ENCODE data around the gene OR52N4.

The OR52N4 gene

DNA sequence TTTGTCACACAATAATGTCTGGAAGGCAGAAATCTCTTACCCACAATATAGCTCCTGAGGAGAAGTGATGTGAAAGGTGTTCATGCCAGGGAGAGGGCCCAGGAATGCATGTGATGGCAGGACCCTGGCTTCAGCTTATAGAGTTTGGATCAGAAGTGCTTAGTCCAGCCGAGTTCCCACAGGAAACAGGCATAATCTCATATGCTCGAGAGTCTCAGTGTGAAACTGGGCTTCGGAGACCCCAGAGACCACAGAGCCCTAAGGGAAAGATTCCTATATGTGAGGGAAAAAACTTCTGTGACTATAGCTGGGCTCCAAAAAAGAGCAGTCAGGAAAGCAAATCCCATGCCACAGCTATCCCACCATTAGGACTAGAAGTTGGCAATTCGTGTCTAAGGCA is 29.2 kb downstream of the OR52N4 start, which contains the start of gene OR52N5:
TSS of gene OR52N5 (minus strand) at position 101 of the 400 bp plus-strand sequence. CDS start 4,721 bp downstream, outside the sequence.
- Histone ChIP-seq H3K79me1 (ENCODE audit: low read depth, low read length) (peaks cover 2% of the 10 kb centered on the region), H2BK120ac (ENCODE audit: low read depth, low read length) (no peak within 1 kb of the TSS), H2AK5ac (ENCODE audit: low read depth, low read length) (no peak within 1 kb of the TSS), H2BK15ac (ENCODE audit: low read length) (no peak within 1 kb of the TSS), H3K18ac (ENCODE audit: low read length) (no peak within 1 kb of the TSS), H3K23ac (ENCODE audit: low read depth, low read length, poor library complexity) (no peak within 1 kb of the TSS), H3K4me3 (ENCODE audit: low read length in 2 of 2) (no peak within 1 kb of the TSS), H3K9me3 (replicated peaks in 1 of 2; ENCODE audit: control insufficient read depth in 2 of 2, insufficient read depth in 1 of 2, low read depth in 1 of 2, low read length in 2 of 2) (no peaks in the 10 kb centered on the region), H3K9ac (ENCODE audit: low read depth, low read length, poor library complexity) (no peak within 1 kb of the TSS), H4K91ac (ENCODE audit: low read depth, low read length, poor library complexity) (no peak within 1 kb of the TSS), H3K4me2 (ENCODE audit: insufficient read depth, low read length, poor library complexity, severe bottlenecking) (no peak within 1 kb of the TSS), H2AFZ (ENCODE audit: low read length) (no peak within 1 kb of the TSS), H4K8ac (ENCODE audit: low read depth, low read length) (no peak within 1 kb of the TSS), H3K36me3 (replicated peaks in 1 of 2; ENCODE audit: control insufficient read depth in 2 of 2, insufficient read depth in 2 of 2, low read length in 2 of 2) (no peaks in the 10 kb centered on the region), H3K14ac (ENCODE audit: low read length) (no peak within 1 kb of the TSS), H3K27me3 (ENCODE audit: control insufficient read depth in 3 of 3, insufficient read depth in 3 of 3, low read depth in 1 of 3, low read length in 3 of 3) (no peaks in the 10 kb centered on the region), H3K27ac (replicated peaks; ENCODE audit: low read length) (no peak within 1 kb of the TSS), H2BK12ac (ENCODE audit: low read length) (no peak within 1 kb of the TSS), H3K4me1 (ENCODE audit: control insufficient read depth in 2 of 2, insufficient read depth in 1 of 2, low read depth in 1 of 2, low read length in 2 of 2) (no peaks in the 10 kb centered on the region), H3K4ac (ENCODE audit: low read length) (no peak within 1 kb of the TSS), H2BK5ac (ENCODE audit: low read length) (no peak within 1 kb of the TSS)
- WGBS, 2 donors (ENCODE audit: extremely low coverage in 2 of 2, insufficient read length in 2 of 2, insufficient replicate concordance in 1 of 2): no CpG with 5 or more reads among the region's 4 CpGs
- DNase-seq (ENCODE audit: low spot score): no peak

DNA sequence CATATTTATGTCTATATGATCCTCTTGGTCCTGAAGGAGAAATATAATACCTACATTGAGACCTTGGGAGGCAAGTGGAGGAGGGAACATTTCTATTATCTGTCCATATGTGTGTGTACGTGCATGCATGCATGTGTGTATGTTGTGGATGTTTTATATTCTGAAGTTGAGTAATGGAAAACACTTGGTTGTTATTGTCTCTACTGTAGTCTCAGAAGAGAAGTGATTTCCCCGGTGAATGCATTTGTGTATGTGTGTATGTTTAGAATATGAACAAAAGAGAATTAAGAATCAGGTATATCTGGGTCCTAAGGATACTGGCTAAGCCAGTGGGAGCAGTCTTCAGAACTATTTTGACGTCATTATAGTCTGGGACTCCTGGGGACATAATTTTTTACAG is 37.1 kb downstream of the OR52N4 start, which contains the start of gene OR52N1:
TSS of gene OR52N1 (minus strand) at position 101 of the 400 bp plus-strand sequence. CDS start 2,449 bp downstream, outside the sequence.
- Histone ChIP-seq H3K36me3 (replicated peaks in 1 of 2; ENCODE audit: control insufficient read depth in 2 of 2, insufficient read depth in 2 of 2, low read length in 2 of 2) (no peaks in the 10 kb centered on the region), H3K14ac (ENCODE audit: low read length) (no peak within 1 kb of the TSS), H3K4me3 (ENCODE audit: low read length in 2 of 2) (no peak within 1 kb of the TSS), H3K4me1 (ENCODE audit: control insufficient read depth in 2 of 2, insufficient read depth in 1 of 2, low read depth in 1 of 2, low read length in 2 of 2) (no peaks in the 10 kb centered on the region), H3K9ac (ENCODE audit: low read depth, low read length, poor library complexity) (no peak within 1 kb of the TSS), H3K9me3 (replicated peaks in 1 of 2; ENCODE audit: control insufficient read depth in 2 of 2, insufficient read depth in 1 of 2, low read depth in 1 of 2, low read length in 2 of 2) (no peaks in the 10 kb centered on the region), H3K79me1 (ENCODE audit: low read depth, low read length) (no peaks in the 10 kb centered on the region), H2AFZ (ENCODE audit: low read length) (no peak within 1 kb of the TSS), H3K18ac (ENCODE audit: low read length) (no peak within 1 kb of the TSS), H4K8ac (ENCODE audit: low read depth, low read length) (no peak within 1 kb of the TSS), H4K91ac (ENCODE audit: low read depth, low read length, poor library complexity) (no peak within 1 kb of the TSS), H2BK15ac (ENCODE audit: low read length) (no peak within 1 kb of the TSS), H3K27ac (replicated peaks; ENCODE audit: low read length) (no peak within 1 kb of the TSS), H2BK5ac (ENCODE audit: low read length) (no peak within 1 kb of the TSS), H2AK5ac (ENCODE audit: low read depth, low read length) (no peak within 1 kb of the TSS), H3K4me2 (ENCODE audit: insufficient read depth, low read length, poor library complexity, severe bottlenecking) (no peak within 1 kb of the TSS), H2BK12ac (ENCODE audit: low read length) (no peak within 1 kb of the TSS), H3K4ac (ENCODE audit: low read length) (no peak within 1 kb of the TSS), H3K23ac (ENCODE audit: low read depth, low read length, poor library complexity) (no peak within 1 kb of the TSS), H3K27me3 (ENCODE audit: control insufficient read depth in 3 of 3, insufficient read depth in 3 of 3, low read depth in 1 of 3, low read length in 3 of 3) (no peaks in the 10 kb centered on the region), H2BK120ac (ENCODE audit: low read depth, low read length) (no peak within 1 kb of the TSS)
- WGBS, 2 donors (ENCODE audit: extremely low coverage in 2 of 2, insufficient read length in 2 of 2, insufficient replicate concordance in 1 of 2): no CpG with 5 or more reads among the region's 3 CpGs
- DNase-seq (ENCODE audit: low spot score): no peak

DNA sequence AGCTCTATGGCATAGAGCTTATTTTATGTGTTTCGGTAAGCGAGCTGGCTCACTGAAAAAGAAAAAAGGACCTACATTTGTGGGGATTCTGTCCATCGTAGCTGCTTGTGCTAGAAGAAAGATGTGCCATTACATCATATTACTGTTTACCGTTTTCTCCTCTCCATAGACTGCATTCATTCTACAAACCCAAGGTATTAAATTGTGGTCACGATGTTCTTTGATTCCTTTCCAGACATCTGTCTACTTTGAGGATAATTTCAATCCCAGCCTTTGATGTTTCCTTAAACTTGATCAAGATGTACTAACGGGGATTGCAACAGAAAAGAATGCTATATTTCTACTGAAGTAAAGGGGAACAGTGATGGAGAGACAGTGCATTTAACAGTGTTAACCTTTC is 42.5 kb downstream of the OR52N4 start:
- Histone ChIP-seq H3K27ac (replicated peaks; ENCODE audit: low read length) (no peak overlapping the region), H3K9me3 (replicated peaks in 1 of 2; ENCODE audit: control insufficient read depth in 2 of 2, insufficient read depth in 1 of 2, low read depth in 1 of 2, low read length in 2 of 2) (no peaks in the 10 kb centered on the region), H3K4me3 (ENCODE audit: low read length in 2 of 2) (no peak overlapping the region), H3K79me1 (ENCODE audit: low read depth, low read length) (no peaks in the 10 kb centered on the region), H3K23ac (ENCODE audit: low read depth, low read length, poor library complexity) (no peak overlapping the region), H3K4me1 (ENCODE audit: control insufficient read depth in 2 of 2, insufficient read depth in 1 of 2, low read depth in 1 of 2, low read length in 2 of 2) (no peaks in the 10 kb centered on the region), H2BK120ac (ENCODE audit: low read depth, low read length) (no peak overlapping the region), H4K91ac (ENCODE audit: low read depth, low read length, poor library complexity) (no peak overlapping the region), H2AFZ (ENCODE audit: low read length) (no peak overlapping the region), H3K27me3 (ENCODE audit: control insufficient read depth in 3 of 3, insufficient read depth in 3 of 3, low read depth in 1 of 3, low read length in 3 of 3) (no peaks in the 10 kb centered on the region), H3K36me3 (replicated peaks in 1 of 2; ENCODE audit: control insufficient read depth in 2 of 2, insufficient read depth in 2 of 2, low read length in 2 of 2) (no peaks in the 10 kb centered on the region), H3K9ac (ENCODE audit: low read depth, low read length, poor library complexity) (no peak overlapping the region), H2BK15ac (ENCODE audit: low read length) (no peak overlapping the region), H2AK5ac (ENCODE audit: low read depth, low read length) (no peak overlapping the region), H2BK5ac (ENCODE audit: low read length) (no peak overlapping the region), H3K4ac (ENCODE audit: low read length) (no peak overlapping the region), H4K8ac (ENCODE audit: low read depth, low read length) (no peak overlapping the region), H3K14ac (ENCODE audit: low read length) (no peak overlapping the region), H3K18ac (ENCODE audit: low read length) (no peak overlapping the region), H3K4me2 (ENCODE audit: insufficient read depth, low read length, poor library complexity, severe bottlenecking) (no peak overlapping the region), H2BK12ac (ENCODE audit: low read length) (no peak overlapping the region)
- no peak for DNase-seq (ENCODE audit: low spot score)
- no CpG with 5 or more reads among the region's 6 CpGs for WGBS, 2 donors (ENCODE audit: extremely low coverage in 2 of 2, insufficient read length in 2 of 2, insufficient replicate concordance in 1 of 2)

DNA sequence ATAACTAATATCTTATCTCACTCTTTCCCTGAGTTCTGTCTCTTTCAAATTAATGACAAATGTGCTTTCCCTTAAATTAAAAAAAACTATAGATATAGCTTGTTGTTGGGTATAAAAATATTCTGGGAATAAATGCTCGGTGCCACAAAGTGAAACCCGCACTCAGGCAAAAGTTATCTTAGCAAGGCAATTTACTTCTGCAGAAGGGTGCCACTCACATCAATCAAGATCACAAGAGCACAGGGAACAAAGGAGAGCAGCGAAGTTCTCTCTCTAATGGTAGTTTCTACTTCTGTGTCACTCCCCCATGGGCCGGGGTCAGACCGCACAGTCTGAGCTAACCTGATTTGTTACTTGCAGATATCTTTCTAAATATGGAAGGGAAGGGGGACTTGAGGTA is 49.9 kb downstream of the OR52N4 start:
- no CpG with 5 or more reads among the region's 5 CpGs for WGBS, 2 donors (ENCODE audit: extremely low coverage in 2 of 2, insufficient read length in 2 of 2, insufficient replicate concordance in 1 of 2)

More for the DNA sequence above, 49.9 kb downstream of the OR52N4 start:
- no peak overlapping the region for H2AFZ ChIP-seq (ENCODE audit: low read length)
- no peak overlapping the region for H2BK12ac ChIP-seq (ENCODE audit: low read length)
- no peak overlapping the region for H2BK15ac ChIP-seq (ENCODE audit: low read length)
- H2BK120ac ChIP-seq (ENCODE audit: low read depth, low read length): no peak overlapping the region
- no peaks in the 10 kb centered on the region for H3K27me3 ChIP-seq (ENCODE audit: control insufficient read depth in 3 of 3, insufficient read depth in 3 of 3, low read depth in 1 of 3, low read length in 3 of 3)
- H3K4me1 ChIP-seq (ENCODE audit: control insufficient read depth in 2 of 2, insufficient read depth in 1 of 2, low read depth in 1 of 2, low read length in 2 of 2): peaks cover 0 to 3% of the 10 kb centered on the region in 2 donors
- H3K9ac ChIP-seq (ENCODE audit: low read depth, low read length, poor library complexity): no peak overlapping the region
- H2AK5ac ChIP-seq (ENCODE audit: low read depth, low read length): no peak overlapping the region
- no peaks in the 10 kb centered on the region for H3K79me1 ChIP-seq (ENCODE audit: low read depth, low read length)
- H3K18ac ChIP-seq (ENCODE audit: low read length): no peak overlapping the region
- no peak overlapping the region for H3K14ac ChIP-seq (ENCODE audit: low read length)
- no peak overlapping the region for H2BK5ac ChIP-seq (ENCODE audit: low read length)
- H3K23ac ChIP-seq (ENCODE audit: low read depth, low read length, poor library complexity): no peak overlapping the region
- no peak for DNase-seq (ENCODE audit: low spot score)
- H3K36me3 ChIP-seq (replicated peaks in 1 of 2; ENCODE audit: control insufficient read depth in 2 of 2, insufficient read depth in 2 of 2, low read length in 2 of 2): no peaks in the 10 kb centered on the region
- no peak overlapping the region for H3K27ac ChIP-seq (replicated peaks; ENCODE audit: low read length)
- no peak overlapping the region for H3K4me3 ChIP-seq (ENCODE audit: low read length in 2 of 2)
- H3K9me3 ChIP-seq (replicated peaks in 1 of 2; ENCODE audit: control insufficient read depth in 2 of 2, insufficient read depth in 1 of 2, low read depth in 1 of 2, low read length in 2 of 2): no peaks in the 10 kb centered on the region
- no peak overlapping the region for H3K4me2 ChIP-seq (ENCODE audit: insufficient read depth, low read length, poor library complexity, severe bottlenecking)
- no peak overlapping the region for H4K91ac ChIP-seq (ENCODE audit: low read depth, low read length, poor library complexity)
- no peak overlapping the region for H3K4ac ChIP-seq (ENCODE audit: low read length)
- H4K8ac ChIP-seq (ENCODE audit: low read depth, low read length): no peak overlapping the region

All from neuronal stem cell (in vitro differentiated cells).